Right lobe of liver (tissue), 6 donors: ENCODE measurements around the gene KLHL26. TPM values are rescaled to one million over a fixed set of nuclear protein-coding genes. Genes with fewer than 3 reads are reported as not detected.

Experiments
- ATAC-seq, 4 donors: fragments of 200-7000 bp; cut with Tn5 transposase; one replicate each; pipeline ENCODE4 v1.9.1; 2020; ENCODE audit warnings: mild to moderate bottlenecking in 4 of 4, moderate library complexity in 4 of 4
- DNase-seq, 3 donors: peaks; one replicate each; pipeline ENCODE4 v3.0.0-alpha.2; 2020
- H3K27ac ChIP-seq, 3 donors: fragments of 200-600 bp; one replicate each; pipeline ENCODE4 v1.8.0; 2022
- H3K27me3 ChIP-seq, 2 donors: fragments of 200-600 bp; one replicate each; pipeline ENCODE4 v1.8.0; 2022
- H3K36me3 ChIP-seq, 4 donors: fragments of 200-600 bp; sonication (generic) in 1 of 4; one replicate each; pipeline versions ENCODE4 v1.5.1 to v1.8.0; 2017 to 2022; ENCODE audit warnings: control low read depth in 1 of 4
- H3K4me1 ChIP-seq, 4 donors: fragments of 200-600 bp; sonication (generic) in 1 of 4; one replicate each; pipeline versions ENCODE4 v1.5.1 to v1.8.0; 2017 to 2022; ENCODE audit warnings: control low read depth in 1 of 4
- H3K4me3 ChIP-seq, 3 donors: fragments of 200-600 bp; one replicate each; pipeline ENCODE4 v1.8.0; 2022
- H3K9me3 ChIP-seq, 4 donors: fragments of 200-600 bp; sonication (generic) in 1 of 4; one replicate each; pipeline versions ENCODE4 v1.5.1 to v1.8.0; 2017 to 2022; ENCODE audit warnings: control low read depth in 1 of 4
- POLR2A ChIP-seq: fragments of 450-650 bp; IDR thresholded peaks from one replicate; pipeline ENCODE4 v1.6.1; 2017; ENCODE audit warnings: antibody characterized with exemption, mild to moderate bottlenecking
- WGBS: methylation state at CpG from one replicate; pipeline ENCODE4 v1.1.6; 2018; ENCODE audit warnings: low coverage, low lambda C conversion rate; ENCODE audit not compliant: insufficient coverage; ENCODE audit errors: missing lambda C conversion rate; 5-methylcytosine and 5-hydroxymethylcytosine counted together
- intact Hi-C, 2 donors: fragments of 100-400 bp; cut with DNase I; formaldehyde crosslinking; loops; one replicate each; pipeline versions ENCODE4 v1.11.2 to v1.14.1; 2022
- total RNA-seq, 6 experiments: library from RNA; depleted of rRNA in 2 of 6; stranded (reverse); fragments of >200 nt in 2 of 6; fragmentation: NEBNext Ultra II Directional in 3 of 6; extraction: Animal tissue kit (Norgen Biotek cat#: 25700) in 3 of 6; gene quantifications; one replicate each; pipeline versions ENCODE4 v1.1.0 to v1.2.4, GENCODE V29; 2016 to 2023
- TF ChIP-seq, protein P1 (sequence below), 4 donors: fragments of 200-600 bp in 3 of 4; fragments of 450-650 bp in 1 of 4; IDR thresholded peaks; one replicate each; pipeline versions ENCODE4 v1.5.1 to v1.8.0; 2016 to 2022; ENCODE audit warnings: antibody characterized with exemption in 4 of 4, mild to moderate bottlenecking in 2 of 4
- donor health status: DM: no; HTN: yes; CAD: no.
- donor health status: DM: no; HTN: no; CAD: no.
- donor health status: DM: no; HTN: no; CAD: no.
- donor health status: DM: no; HTN: yes; CAD: no.
- donor health status: DM: no; HTN: yes; CAD: no.

KLHL26 gene
- total RNA-seq, 6 experiments from 2014 or later = 3.8 to 5.0 (median 4.7) TPM

DNA sequence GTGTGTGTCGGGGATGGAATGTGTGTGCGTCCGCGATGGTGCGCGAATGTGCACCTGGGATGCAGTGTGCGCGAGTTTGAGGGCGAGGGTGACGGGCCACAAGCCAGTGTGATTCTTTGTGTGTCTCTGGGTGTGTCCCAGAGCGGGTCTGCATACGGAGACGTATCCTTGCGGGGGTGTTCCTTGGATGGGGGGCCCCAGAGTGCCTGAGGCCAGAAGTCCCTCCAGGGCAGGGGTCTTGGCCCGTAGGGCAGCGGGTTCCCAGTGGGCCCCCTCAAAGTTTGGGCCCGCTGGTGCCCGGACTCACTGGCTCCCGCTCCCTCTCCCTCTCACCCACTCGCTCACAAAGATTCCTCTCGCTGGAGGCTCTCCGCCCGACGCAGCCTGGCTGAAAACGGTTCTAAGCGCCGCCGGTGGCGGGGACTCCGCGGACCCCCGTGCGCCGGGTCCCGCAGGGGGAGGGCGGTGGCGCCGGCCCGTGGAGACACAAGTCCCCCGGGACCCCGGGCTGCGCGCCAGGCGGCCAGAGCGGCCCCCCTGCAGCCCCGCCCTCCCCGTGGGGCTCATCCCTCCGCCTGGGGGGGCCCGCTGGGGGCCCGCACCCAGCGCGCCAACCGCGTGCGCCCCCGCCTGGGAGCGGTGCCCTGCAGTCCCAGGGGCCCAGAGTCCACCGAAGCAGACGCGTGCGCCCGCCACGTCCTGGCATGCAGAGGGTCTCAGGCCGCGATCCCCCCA, 31.1 kb upstream of the KLHL26 start:
- no peak for ATAC-seq
- intact Hi-C loops = no loop called here
- peaks cover 0 to 4% (median 0%) of the 10 kb centered on the region in 4 donors for H3K4me1 ChIP-seq
- no peak for TF ChIP-seq POLR2A
- no peak for DNase-seq
- 2% methylated on average over 9 of the region's 65 CpGs for WGBS
- no peak overlapping the region for H3K4me3 ChIP-seq
- H3K36me3 ChIP-seq = no peaks in the 10 kb centered on the region
- H3K27me3 ChIP-seq = peaks cover 0 to 35% of the 10 kb centered on the region in 2 donors
- H3K9me3 ChIP-seq = no peaks in the 10 kb centered on the region
- H3K27ac ChIP-seq = no peak overlapping the region

DNA sequence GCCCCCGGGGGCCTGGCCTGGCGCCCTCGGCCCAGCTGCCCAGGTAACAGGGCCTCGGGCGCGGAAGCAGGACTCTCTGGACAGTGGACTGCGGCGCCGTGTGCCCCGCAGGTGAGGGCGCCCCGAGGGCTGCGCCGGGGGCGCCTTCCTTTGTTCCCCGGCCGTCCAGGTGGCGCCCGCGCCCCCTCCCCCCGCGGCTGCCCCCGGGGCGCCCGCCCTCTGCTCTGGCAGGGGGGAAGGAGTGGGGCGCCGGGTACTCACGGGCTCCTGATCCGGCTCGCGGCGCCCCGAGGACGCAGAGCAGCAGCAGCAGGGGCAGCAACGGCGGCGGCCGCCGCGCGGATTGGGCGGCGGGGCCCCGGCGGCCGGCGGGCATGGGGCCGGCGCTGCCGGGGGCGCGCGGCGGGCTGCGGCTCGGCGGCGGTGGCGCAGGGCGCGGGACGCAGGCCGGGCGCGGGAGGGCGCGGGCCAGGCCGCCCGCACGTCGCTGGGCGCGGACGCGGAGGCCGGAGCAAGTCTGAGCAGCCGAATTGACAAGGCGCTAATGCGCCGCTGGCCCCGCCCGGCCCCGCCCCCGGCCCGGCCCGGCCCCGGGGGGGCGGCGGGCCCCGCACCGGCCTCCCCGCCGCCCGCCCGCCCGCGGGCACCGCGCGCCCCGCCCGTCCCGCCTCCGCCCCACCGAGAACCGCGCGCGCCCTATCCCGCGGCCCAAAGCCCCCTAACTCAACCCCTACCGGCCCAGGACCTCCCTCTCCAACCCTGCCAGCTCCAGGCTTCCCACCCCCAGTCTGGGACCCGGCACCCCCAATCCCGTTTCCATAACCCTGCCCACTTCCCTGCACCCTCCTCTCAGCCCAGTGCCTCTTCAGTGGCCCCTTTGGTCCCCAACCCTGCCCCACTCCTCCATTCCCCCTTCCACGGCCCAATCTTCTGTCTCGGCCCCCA, 30.3 kb upstream of the KLHL26 start, which contains the start of gene CRLF1:
Gene CRLF1 (minus strand): TSS at position 519 of the 945 bp plus-strand sequence. CDS start 143 bp downstream, at position 376.
- peaks cover 0 to 41% of the 10 kb centered on the region in 2 donors for H3K27me3 ChIP-seq
- ATAC-seq (no peak), DNase-seq (no peak)
- WGBS = 2% methylated on average over 13 of the region's 116 CpGs
- intact Hi-C loops = no loop called here
- H3K27ac ChIP-seq = no peak within 1 kb of the TSS
- no peaks in the 10 kb centered on the region for H3K36me3 ChIP-seq
- TF ChIP-seq, protein P1, sequence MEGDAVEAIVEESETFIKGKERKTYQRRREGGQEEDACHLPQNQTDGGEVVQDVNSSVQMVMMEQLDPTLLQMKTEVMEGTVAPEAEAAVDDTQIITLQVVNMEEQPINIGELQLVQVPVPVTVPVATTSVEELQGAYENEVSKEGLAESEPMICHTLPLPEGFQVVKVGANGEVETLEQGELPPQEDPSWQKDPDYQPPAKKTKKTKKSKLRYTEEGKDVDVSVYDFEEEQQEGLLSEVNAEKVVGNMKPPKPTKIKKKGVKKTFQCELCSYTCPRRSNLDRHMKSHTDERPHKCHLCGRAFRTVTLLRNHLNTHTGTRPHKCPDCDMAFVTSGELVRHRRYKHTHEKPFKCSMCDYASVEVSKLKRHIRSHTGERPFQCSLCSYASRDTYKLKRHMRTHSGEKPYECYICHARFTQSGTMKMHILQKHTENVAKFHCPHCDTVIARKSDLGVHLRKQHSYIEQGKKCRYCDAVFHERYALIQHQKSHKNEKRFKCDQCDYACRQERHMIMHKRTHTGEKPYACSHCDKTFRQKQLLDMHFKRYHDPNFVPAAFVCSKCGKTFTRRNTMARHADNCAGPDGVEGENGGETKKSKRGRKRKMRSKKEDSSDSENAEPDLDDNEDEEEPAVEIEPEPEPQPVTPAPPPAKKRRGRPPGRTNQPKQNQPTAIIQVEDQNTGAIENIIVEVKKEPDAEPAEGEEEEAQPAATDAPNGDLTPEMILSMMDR (IDR thresholded peaks at IDR 0.05) = no peak
- TF ChIP-seq POLR2A = no peak
- H3K4me3 ChIP-seq = no peak within 1 kb of the TSS
- peaks cover 0 to 4% (median 0%) of the 10 kb centered on the region in 4 donors for H3K4me1 ChIP-seq
- H3K9me3 ChIP-seq = no peaks in the 10 kb centered on the region

DNA sequence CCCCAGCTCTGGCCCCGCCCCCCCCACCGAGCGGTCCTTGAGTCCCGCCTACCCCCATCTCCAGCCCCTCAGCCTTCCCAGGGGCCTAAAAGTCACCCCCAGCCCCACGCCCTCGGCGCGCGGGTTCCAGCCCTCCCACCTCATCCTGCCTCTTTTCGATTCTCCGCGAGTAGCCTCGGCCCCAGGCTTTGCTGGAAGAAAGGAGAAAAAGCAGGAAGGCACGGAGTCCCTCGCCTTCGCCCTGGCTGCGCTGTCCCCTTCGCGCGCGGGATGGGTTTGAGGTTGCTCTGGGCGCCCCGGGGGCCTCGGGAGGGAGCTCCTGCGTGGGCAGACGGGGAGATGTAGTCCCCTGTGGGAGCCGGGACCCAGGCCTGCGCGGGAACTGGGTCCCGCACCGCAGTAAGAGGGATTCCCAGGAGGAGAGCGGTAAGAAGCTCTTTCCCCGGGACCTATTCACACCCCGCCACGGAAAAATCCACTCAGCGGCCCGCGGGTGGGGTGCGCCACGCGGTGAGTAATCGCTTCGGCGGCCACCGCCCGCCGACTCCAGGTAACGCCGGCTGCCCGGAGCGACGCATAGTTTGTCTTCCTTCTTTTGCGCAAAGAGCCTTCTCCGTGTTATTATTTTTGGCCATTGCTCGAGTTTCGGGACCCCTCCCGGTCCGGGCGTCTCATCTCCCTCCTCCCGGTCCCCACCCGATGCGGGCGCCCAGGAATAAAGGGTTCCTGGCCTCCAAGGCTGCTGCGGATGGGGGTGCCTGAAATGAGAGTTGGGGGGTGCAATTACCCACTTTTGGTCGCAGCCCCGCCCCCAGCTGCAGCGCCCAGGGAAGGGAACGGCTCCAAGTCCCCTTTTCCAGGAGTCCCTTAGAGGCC, 29.4 kb upstream of the KLHL26 start:
- peaks cover 0 to 4% (median 0%) of the 10 kb centered on the region in 4 donors for H3K4me1 ChIP-seq
- H3K9me3 ChIP-seq = no peaks in the 10 kb centered on the region
- H3K36me3 ChIP-seq = no peaks in the 10 kb centered on the region
- 1% methylated on average over 27 of the region's 68 CpGs for WGBS
- peaks cover 0 to 43% of the 10 kb centered on the region in 2 donors for H3K27me3 ChIP-seq
- no peak for DNase-seq
- intact Hi-C loops = no loop called here
- TF ChIP-seq, protein P1 (IDR thresholded peaks at IDR 0.05) = no peak
- TF ChIP-seq POLR2A = no peak
- no peak overlapping the region for H3K27ac ChIP-seq
- ATAC-seq = no peak
- H3K4me3 ChIP-seq = no peak overlapping the region

DNA sequence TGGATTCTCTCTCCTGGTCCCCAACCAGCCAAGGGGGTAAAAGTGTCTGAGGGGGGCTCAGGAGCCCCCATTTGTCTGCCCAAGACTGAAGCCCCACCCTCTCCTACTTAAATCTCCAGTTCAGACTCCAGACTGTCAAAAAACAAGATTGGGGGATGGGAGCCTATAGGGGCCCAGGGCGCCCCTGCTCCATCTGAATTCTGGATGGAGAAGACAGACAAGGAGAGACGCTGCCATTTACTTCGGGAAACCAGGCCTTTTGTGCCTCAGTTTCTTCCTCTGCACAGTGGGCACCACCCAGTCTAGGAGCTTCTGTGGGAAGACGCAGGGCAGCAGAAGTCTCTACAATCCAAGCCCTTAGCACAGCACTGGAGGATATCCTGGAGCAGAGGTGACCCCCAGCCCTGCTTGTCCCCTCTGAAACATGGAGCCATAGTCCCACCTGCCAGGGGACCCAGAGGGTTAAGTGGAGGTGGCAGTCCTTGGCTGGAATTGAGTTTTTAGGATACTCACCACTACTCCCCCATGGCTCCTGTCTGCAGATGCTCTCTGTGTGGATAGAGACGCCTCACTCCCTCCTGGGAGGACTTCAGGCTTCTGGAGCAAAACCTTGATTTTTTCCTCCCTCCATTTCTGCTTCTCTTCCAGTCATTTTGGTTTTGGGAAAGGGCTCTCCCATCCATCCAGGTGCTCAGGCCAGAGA, 28.6 kb upstream of the KLHL26 start:
- 13% methylated on average over 1 of the region's 5 CpGs for WGBS
- Histone ChIP-seq H3K36me3 (no peaks in the 10 kb centered on the region), H3K4me1 (peaks cover 0 to 7% (median 0%) of the 10 kb centered on the region in 4 donors), H3K9me3 (no peaks in the 10 kb centered on the region), H3K4me3 (no peak overlapping the region), H3K27ac (no peak overlapping the region), H3K27me3 (peaks cover 0 to 41% of the 10 kb centered on the region in 2 donors)
- DNase-seq = no peak
- TF ChIP-seq, protein P1 (IDR thresholded peaks at IDR 0.05) = no peak
- no peak for TF ChIP-seq POLR2A
- intact Hi-C loops = no loop called here
- ATAC-seq = no peak
